Left ventricle myocardium superior (tissue), 1 donor: ENCODE data around the gene ANKFY1. TPM values are rescaled to one million over a fixed set of nuclear protein-coding genes. Genes with fewer than 3 reads are reported as not detected.

Source experiments
- ATAC-seq: fragments of 200-7000 bp; cut with Tn5 transposase; one replicate; pipeline ENCODE4 v1.9.1; 2020; ENCODE audit warnings: mild to moderate bottlenecking, moderate library complexity
- DNase-seq: peaks from one replicate; pipeline ENCODE4 v3.0.0-alpha.2; 2020
- intact Hi-C: fragments of 100-400 bp; cut with micrococcal nuclease; formaldehyde crosslinking; loops from one replicate; pipeline ENCODE4 v1.11.0; 2022
- total RNA-seq: library from RNA; stranded (reverse); fragmentation: NEBNext Ultra II Directional; extraction: Animal tissue kit (Norgen Biotek cat#: 25700); gene quantifications from one replicate; pipeline ENCODE4 v1.2.1, GENCODE V29; 2021
- donor health status: DM: no; HTN: yes; CAD: no; lungs with severe emphysema.

The ANKFY1 gene
- total RNA-seq, 1 donor from 2014 or later = 24.4 TPM

DNA sequence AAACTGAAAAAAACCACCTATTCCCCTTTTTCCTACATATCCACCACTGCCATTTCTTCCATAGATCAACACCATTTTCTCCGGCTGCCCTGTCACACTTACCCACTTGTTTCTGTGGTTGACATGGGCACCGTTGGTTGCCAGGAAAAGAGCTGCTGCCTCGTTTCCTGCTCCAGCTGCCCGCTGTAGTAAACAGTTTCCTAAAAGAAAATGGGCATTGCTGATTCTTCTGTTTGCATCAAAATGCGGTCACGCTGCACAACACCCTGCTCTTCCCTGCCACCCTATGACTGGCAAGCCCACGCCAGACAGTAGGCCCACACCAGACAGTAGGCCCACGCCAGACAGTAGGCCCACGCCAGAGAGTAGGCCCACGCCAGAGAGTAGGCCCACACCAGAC, 74.5 kb downstream of the ANKFY1 start:
- intact Hi-C loops = no loop called here
- no peak for ATAC-seq
- DNase-seq = no peak

DNA sequence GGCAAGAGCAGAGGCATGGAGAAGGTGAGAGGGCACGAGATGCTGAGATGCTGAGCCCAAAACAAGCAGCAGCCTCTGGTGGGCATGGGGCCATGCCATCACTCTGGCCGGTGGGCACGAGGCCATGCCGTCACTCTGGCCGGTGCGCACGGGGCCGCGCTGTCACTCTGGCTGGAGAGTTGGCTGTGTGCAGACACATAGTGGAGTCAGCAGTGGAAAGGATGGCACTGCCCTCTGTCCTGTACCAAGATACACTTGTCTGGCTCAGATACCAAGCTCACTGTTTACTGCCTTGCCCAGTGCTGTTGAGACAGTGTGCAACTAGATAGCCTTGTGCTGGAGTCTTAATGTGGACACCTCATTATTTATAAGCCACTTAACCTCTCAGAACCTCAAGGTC, 75.7 kb downstream of the ANKFY1 start:
- ATAC-seq = no peak

DNA sequence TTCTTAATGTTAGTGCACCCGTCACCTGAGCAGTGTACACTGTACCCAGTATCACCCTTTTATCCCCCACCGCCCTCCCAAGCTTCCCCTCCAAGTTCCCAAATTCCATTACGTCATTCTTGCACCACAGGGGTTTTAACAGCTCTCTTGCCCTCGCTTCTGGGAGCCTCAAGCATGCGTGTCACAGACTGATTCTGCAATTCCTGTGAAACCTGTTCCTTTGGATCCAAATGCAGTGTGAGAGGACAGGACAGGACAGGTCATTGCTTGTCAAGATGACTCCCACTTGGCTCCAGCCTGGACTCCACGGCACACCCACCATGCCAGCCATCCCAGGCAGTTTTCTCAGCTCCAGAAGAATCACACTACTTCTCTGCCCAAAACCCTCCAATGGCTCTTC, 76.7 kb downstream of the ANKFY1 start:
- DNase-seq = no peak
- ATAC-seq = peak; percentile 79
- intact Hi-C loops = no loop called here

More for the DNA sequence above, 75.7 kb downstream of the ANKFY1 start:
- intact Hi-C loops = no loop called here
- DNase-seq = no peak

DNA sequence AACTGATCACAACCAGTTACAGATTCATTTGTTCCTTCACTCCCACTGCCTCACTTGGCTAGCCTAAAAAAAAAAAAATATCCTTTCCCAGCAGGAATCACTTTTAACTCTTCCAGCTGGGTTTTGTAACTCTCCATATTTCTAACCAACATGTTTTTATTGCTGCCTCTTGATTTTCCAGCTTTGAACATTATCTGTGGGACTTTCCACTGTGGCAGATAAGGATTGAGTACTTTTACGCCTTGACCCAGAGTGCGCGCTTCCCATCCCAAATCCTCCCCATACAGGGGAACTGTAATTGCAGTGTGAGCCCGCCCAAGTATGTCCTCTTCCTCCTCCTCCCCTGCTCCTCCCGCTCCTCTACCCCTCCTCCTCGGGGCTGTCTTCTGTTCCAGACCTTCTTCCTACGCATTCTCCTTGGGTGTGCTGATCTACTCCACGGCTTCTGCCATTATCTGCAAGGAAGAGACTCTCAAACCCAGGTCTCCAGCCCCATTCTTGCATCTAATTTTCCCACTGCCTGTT, 77.4 kb downstream of the ANKFY1 start:
- DNase-seq (peak; percentile 50), ATAC-seq (peak; percentile 84)
- intact Hi-C loops = no loop called here

GRCh38 chr17:4185656-4186055, 78.1 kb downstream of the ANKFY1 start:
- intact Hi-C loops = no loop called here
- ATAC-seq = no peak
- DNase-seq = no peak

DNA sequence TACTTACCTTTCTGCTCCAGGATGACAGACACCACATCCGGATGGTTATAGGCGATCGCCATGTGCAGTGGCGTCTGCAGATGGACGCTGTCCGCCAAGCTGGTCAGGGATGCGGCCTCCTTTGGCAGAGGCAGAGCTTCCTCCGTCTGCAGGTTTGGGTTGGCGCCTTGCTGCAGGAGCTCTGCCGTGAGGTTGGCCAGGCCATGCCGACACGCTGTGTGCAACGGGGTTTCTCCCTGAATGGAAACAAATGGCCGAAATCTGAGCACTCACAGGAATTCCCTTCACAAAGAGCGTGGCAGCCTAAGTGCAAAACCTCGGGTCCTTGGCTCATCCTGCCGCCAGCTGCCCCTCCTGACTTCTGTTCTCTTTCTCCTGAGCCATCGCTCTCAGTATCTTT, 79.0 kb downstream of the ANKFY1 start:
- ATAC-seq = no peak
- intact Hi-C loops = no loop called here

GRCh38 chr17:4182043-4182442, 81.7 kb downstream of the ANKFY1 start:
- no peak for DNase-seq
- intact Hi-C loops = no loop called here
- ATAC-seq = no peak

More for the DNA sequence above, 79.0 kb downstream of the ANKFY1 start:
- DNase-seq = no peak

GRCh38 chr17:4180791-4181190, 83.0 kb downstream of the ANKFY1 start:
- peak; percentile 53 for DNase-seq
- peak; percentile 95 for ATAC-seq
- intact Hi-C loops = no loop called here

GRCh38 chr17:4179071-4179470, 84.7 kb downstream of the ANKFY1 start:
- ATAC-seq (no peak), DNase-seq (no peak)
- intact Hi-C loops = no loop called here

DNA sequence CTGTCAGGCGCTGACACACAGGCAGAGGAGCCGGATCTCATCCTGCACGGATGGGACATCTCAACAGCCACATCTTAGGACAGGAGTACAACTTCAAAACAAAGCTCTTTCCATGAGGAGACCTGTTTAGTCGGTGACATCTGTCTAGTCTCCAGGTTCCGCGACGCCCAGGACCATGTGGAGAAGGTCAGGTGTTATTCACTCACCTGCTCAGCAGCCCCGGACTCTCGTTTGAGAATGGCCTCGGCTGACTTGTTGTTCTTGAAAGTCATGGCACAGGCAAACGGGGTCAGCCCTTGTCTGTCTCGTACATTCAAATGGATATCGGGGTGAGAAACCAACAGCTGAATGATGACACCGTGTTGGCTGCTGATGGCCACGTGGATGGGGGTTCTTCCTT, 85.1 kb downstream of the ANKFY1 start:
- intact Hi-C loops = no loop called here
- ATAC-seq (no peak), DNase-seq (no peak)

- ATAC-seq (no peak), DNase-seq (no peak)
- intact Hi-C loops = no loop called here
Measured at GRCh38 chr17:4177806-4178205, 86.0 kb downstream of the ANKFY1 start.

DNA sequence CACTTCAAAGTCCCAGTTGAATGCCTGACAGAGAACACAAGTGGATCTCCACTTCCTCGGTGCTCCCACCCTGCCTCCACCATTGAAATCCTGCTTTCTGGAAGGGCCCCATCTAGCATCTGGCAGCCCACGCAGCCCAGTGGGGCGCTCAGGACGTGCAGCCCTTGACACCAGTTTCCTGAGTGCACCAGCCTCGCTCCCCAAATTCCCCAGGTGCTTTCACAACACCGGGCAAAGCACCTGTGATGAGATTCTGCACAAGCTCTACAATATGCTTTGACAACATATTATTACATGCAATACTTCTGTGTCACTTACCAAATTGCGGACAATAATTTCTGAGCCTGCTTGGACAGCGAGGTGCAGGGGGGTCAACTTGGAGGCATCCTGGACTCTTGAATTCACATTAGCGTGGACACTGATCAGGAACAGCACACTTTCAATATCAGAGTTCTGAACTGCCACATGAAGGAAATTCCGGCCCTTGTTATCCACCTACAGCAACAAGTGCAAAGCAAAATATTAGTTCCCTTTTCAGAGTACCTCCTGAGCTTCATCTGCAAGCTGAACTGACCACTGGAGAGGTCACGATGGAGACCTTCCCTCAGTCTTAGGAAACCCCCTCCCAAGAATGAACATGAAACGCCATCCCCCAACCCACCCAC, 86.8 kb downstream of the ANKFY1 start:
- intact Hi-C loops = no loop called here
- no peak for ATAC-seq
- DNase-seq = no peak

GRCh38 chr17:4175921-4176807, 87.6 kb downstream of the ANKFY1 start:
- intact Hi-C loops = no loop called here
- ATAC-seq = no peak
- no peak for DNase-seq

DNA sequence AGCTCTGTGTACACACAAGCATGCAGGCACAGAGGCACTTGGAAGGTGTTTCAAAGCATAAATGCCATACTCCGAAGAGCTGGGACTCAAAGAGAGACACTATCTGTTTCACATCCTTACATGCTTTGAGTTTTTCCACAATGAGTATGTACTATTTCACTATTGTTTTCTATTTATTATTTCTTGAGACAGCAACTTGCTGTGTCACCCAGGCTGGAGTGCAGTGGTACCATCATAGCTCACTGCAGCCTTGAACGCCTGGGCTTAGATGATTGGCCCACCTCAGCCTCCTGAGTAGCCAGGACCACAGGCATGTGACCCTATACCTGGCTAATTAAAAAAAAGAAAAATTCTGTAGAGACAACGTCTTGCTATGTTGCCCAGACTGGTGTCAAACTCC, 89.2 kb downstream of the ANKFY1 start:
- DNase-seq (no peak), ATAC-seq (no peak)
- intact Hi-C loops = no loop called here

GRCh38 chr17:4173781-4174180, 90.0 kb downstream of the ANKFY1 start:
- no peak for ATAC-seq
- DNase-seq = no peak
- intact Hi-C loops = no loop called here

DNA sequence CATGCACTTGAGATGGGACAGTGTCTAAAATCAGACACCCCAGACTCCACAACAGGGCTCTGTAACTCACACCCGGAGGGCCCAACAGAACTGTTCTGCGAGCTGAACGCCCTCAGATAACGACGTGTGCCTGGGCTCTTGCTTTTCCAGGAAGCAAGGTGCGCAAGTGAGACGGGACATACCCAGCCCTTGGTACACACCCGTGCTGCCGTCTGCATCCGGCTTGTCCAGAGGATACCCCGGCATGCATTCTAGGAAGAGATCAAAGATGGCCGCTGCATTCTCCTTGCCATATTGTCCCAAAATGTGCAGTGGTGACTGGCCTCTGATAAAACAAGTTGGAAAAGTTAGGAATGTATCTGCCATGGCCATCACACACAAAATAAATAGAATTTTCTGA, 91.4 kb downstream of the ANKFY1 start:
- ATAC-seq (no peak), DNase-seq (no peak)
- intact Hi-C loops = no loop called here

- no peak for ATAC-seq
- intact Hi-C loops = no loop called here
- no peak for DNase-seq
Measured at GRCh38 chr17:4170639-4171280, 93.0 kb downstream of the ANKFY1 start.

DNA sequence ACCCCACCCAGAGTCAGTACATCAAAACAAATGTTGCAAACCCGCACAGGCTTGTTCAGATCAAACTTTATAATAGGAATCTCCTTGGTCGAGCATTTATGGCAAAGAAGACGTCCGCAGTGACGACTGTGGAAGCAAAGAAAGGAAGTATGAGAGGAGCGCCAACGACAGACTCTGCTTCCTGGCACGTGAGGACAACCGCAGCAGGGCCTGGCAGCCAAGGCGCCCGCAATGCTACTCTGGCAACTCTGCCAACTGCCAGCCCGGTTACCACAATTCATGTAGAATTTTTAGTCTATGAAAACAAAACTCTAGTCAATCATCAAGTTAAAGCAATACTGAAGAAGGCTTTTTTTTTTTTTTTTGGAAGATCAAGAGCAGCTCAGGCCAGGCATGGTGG, 96.0 kb downstream of the ANKFY1 start:
- intact Hi-C loops = no loop called here
- ATAC-seq (no peak), DNase-seq (no peak)

DNA sequence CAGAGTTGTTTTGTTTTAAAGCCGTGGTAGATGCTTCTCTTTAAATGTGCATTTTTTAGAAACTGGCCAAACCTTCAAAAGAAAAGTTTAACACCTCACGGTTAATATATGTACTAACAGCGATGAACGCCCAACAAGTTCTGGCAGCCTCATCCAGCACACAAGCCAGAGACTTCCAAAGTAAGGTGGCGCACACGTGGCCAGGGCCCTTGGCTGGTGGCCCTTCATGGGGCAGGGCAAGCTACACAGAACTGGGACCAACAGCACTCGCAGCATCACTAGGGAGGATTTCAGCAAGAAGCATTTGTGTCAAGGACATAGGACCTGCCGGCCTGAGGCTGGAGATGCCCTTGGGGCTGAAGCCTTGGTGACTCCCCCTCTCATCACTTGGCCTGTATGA, 97.4 kb downstream of the ANKFY1 start:
- DNase-seq = no peak
- peak; percentile 5 for ATAC-seq
- intact Hi-C loops = no loop called here
